Measurements from ENCODE around the gene GPR146. TPM values are rescaled to one million over a fixed set of nuclear protein-coding genes. Genes with fewer than 3 reads are reported as not detected.

GPR146 gene
- total RNA-seq, 1 donor from 2014 or later, result 0.79 TPM

DNA sequence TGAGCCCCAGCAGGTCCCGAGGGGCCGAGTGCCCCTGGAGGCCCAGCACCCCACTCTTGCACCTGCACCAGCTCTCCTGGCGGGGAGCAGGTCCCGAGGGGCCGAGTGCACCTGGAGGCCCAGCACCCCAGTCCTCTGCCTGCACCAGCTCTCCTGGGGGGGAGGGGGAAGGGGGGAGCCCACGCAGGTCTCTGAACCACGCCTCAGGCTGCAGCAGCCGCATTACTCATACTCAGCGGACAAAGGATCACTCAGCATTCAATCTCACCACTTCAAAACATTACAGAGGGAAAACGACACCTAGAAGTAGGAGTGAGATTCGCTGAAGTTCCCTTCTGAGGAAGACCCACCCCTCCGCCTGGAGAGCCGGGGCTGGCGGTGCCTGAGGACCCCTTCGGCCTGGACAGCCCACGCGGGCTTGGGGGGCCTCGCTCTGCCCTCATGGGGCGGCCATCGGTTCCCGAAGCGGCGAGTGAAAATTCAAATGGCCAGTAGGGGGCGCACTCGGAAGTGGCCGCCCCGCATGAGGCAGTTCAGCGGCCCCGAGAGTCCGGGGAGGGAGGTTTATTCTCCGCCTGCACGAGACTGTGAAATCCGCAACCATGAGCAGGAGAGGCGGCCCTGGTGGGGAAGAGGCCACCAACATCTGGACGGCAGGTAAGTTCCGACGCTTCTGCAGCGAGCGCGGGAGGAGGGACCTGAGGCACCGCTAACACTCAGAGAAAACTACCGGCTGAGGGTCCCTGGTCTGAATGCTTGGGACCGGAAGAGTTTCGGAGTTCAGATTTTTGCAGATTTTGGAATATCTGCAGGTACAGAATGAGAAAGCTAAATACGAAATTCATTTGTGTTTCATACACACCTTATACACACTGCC, 42.5 kb downstream of the GPR146 start:
- H3K27me3 ChIP-seq, result no peaks in the 10 kb centered on the region
- peaks cover 16% of the 10 kb centered on the region for H3K4me1 ChIP-seq
- H3K9ac ChIP-seq, result no peak overlapping the region
- peaks cover 13% of the 10 kb centered on the region for H4K20me1 ChIP-seq (ENCODE audit: low read depth)
- H3F3A ChIP-seq (ENCODE audit: low read depth), result peaks cover 5% of the 10 kb centered on the region
- H3K36me3 ChIP-seq, result no peaks in the 10 kb centered on the region
- Mint-ChIP-seq H3K4me3 (peak overlapping the region; percentile 80), H3K27me3 (ENCODE audit: insufficient read depth, low read depth) (peaks cover 2% of the 10 kb centered on the region), H3K27ac (peak overlapping the region; percentile 29), H3K4me1 (peaks cover 50% of the 10 kb centered on the region), H3K9me3 (no peaks in the 10 kb centered on the region), H3K36me3 (peaks cover 3% of the 10 kb centered on the region)
- TF ChIP-seq EZH2phosphoT487 (IDR thresholded peaks at IDR 0.05), result no peak
- no peak for TF ChIP-seq EZH2 (IDR thresholded peaks at IDR 0.05)
- TF ChIP-seq, protein P1, sequence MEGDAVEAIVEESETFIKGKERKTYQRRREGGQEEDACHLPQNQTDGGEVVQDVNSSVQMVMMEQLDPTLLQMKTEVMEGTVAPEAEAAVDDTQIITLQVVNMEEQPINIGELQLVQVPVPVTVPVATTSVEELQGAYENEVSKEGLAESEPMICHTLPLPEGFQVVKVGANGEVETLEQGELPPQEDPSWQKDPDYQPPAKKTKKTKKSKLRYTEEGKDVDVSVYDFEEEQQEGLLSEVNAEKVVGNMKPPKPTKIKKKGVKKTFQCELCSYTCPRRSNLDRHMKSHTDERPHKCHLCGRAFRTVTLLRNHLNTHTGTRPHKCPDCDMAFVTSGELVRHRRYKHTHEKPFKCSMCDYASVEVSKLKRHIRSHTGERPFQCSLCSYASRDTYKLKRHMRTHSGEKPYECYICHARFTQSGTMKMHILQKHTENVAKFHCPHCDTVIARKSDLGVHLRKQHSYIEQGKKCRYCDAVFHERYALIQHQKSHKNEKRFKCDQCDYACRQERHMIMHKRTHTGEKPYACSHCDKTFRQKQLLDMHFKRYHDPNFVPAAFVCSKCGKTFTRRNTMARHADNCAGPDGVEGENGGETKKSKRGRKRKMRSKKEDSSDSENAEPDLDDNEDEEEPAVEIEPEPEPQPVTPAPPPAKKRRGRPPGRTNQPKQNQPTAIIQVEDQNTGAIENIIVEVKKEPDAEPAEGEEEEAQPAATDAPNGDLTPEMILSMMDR (IDR thresholded peaks at IDR 0.05), result peak; percentile 93
- H3K4me2 ChIP-seq, result peak overlapping the region; percentile 71
- peak; percentile 85 for DNase-seq (ENCODE audit: low spot score)
- H3K79me2 ChIP-seq (ENCODE audit: low read depth), result peaks cover 9% of the 10 kb centered on the region
- H2AFZ ChIP-seq (replicated peaks), result peak overlapping the region; percentile 4
- no peak overlapping the region for H3K27ac ChIP-seq
- H3K4me3 ChIP-seq, result peak overlapping the region; percentile 33
- no peaks in the 10 kb centered on the region for H3K9me3 ChIP-seq (ENCODE audit: low read depth)

DNA sequence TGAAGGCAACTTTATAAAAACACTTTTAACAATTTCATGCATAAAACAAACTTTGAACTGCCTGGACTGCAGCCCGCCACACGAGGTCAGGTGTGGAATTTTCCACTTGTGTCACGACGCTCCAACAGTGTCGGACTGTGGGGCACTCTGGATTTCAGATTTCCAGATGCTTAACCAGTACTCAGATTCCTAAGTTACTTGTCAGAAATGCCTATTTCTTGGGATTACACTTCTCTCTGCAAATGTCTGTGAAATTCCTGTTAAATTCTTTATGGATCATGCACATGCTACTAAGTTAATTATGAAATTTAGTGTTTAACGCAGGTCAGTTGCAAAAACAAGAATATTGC, 43.1 kb downstream of the GPR146 start:
- Histone ChIP-seq H2AFZ (replicated peaks) (no peak overlapping the region), H4K20me1 (ENCODE audit: low read depth) (peaks cover 13% of the 10 kb centered on the region), H3K4me2 (peak overlapping the region; percentile 71), H3K4me1 (peaks cover 16% of the 10 kb centered on the region), H3K9me3 (ENCODE audit: low read depth) (no peaks in the 10 kb centered on the region), H3K36me3 (no peaks in the 10 kb centered on the region), H3K9ac (no peak overlapping the region), H3K4me3 (peak overlapping the region; percentile 33), H3K27ac (no peak overlapping the region), H3K79me2 (ENCODE audit: low read depth) (peaks cover 9% of the 10 kb centered on the region), H3K27me3 (no peaks in the 10 kb centered on the region), H3F3A (ENCODE audit: low read depth) (peaks cover 5% of the 10 kb centered on the region)
- DNase-seq (ENCODE audit: low spot score), result no peak
- H3K27me3 Mint-ChIP-seq (ENCODE audit: insufficient read depth, low read depth), result peaks cover 2% of the 10 kb centered on the region
- H3K4me1 Mint-ChIP-seq, result peaks cover 47% of the 10 kb centered on the region
- H3K9me3 Mint-ChIP-seq, result no peaks in the 10 kb centered on the region
- peak overlapping the region; percentile 29 for H3K27ac Mint-ChIP-seq
- H3K4me3 Mint-ChIP-seq, result peak overlapping the region; percentile 80
- H3K36me3 Mint-ChIP-seq, result peaks cover 5% of the 10 kb centered on the region
- TF ChIP-seq, protein P1 (IDR thresholded peaks at IDR 0.05), result no peak
- no peak for TF ChIP-seq EZH2 (IDR thresholded peaks at IDR 0.05)
- no peak for TF ChIP-seq EZH2phosphoT487 (IDR thresholded peaks at IDR 0.05)

DNA sequence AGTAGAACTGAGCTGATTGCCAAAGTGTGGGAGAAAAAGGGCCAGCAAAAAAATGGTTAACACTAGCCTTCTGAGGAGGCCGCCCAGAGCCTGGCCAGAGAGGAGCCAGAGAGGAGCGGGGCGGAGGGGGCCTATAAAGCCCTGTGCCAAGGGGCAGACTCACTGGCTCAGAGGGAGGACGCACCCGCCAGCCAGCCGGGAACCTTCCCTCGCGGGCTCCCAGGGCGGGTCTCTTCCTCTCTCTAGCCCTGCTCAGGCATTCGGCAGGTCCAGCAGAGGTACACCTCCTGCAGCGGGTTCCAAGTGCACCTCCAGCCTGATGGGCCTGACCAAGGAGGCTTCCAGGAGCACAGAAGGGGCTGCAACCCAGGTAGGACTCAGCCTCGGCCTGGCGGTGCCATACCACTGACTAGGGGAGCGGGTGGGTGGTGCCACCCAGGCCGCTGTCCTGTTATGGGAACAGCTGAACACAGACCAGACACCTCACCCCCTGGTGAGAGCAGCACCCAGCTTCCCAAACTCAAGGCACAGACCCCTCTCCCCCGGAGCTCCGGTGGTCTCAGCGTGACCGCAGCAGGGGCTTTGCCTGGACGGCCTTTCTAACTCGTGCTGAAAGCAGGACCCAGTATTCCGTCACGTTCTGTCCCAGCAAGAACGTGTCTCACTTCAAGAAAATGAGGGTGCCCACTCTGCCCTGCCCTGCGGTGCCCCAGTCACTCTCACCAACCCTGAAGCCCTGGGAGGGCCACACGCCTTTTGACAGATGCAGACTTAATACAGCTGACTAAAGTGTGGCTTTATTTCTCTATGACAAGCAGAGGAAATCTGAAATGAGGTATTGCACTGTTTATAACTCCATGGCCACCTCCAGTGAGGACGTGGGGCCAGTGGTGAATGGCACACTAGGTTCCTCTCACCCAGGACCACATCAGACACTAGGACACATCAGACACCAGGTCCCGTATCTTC, 43.9 kb downstream of the GPR146 start, which contains the start of gene GPER1:
Gene GPER1 (plus strand): TSS at position 162 of the 969 bp plus-strand sequence. CDS start 3,616 bp downstream, outside the sequence.
- peak; percentile 80 for DNase-seq (ENCODE audit: low spot score)
- peaks cover 13% of the 10 kb centered on the region for H4K20me1 ChIP-seq (ENCODE audit: low read depth)
- no peak within 1 kb of the TSS for H3K27ac ChIP-seq
- H3K27me3 Mint-ChIP-seq (ENCODE audit: insufficient read depth, low read depth), result peaks cover 4% of the 10 kb centered on the region
- H3K4me3 ChIP-seq, result peak within 1 kb of the TSS; percentile 33
- H3K79me2 ChIP-seq (ENCODE audit: low read depth), result peaks cover 9% of the 10 kb centered on the region
- peaks cover 40% of the 10 kb centered on the region for H3K4me1 Mint-ChIP-seq
- no peak within 1 kb of the TSS for H3K9ac ChIP-seq
- H2AFZ ChIP-seq (replicated peaks), result no peak within 1 kb of the TSS
- H3K9me3 Mint-ChIP-seq, result no peaks in the 10 kb centered on the region
- H3K27me3 ChIP-seq, result no peaks in the 10 kb centered on the region
- H3F3A ChIP-seq (ENCODE audit: low read depth), result peaks cover 5% of the 10 kb centered on the region
- TF ChIP-seq EZH2phosphoT487 (IDR thresholded peaks at IDR 0.05) (no peak), EZH2 (IDR thresholded peaks at IDR 0.05) (no peak)
- TF ChIP-seq, protein P1 (IDR thresholded peaks at IDR 0.05), result no peak
- peaks cover 16% of the 10 kb centered on the region for H3K4me1 ChIP-seq
- peak within 1 kb of the TSS; percentile 29 for H3K27ac Mint-ChIP-seq
- peak within 1 kb of the TSS; percentile 71 for H3K4me2 ChIP-seq
- peaks cover 2% of the 10 kb centered on the region for H3K36me3 Mint-ChIP-seq
- H3K36me3 ChIP-seq, result no peaks in the 10 kb centered on the region
- peak within 1 kb of the TSS; percentile 80 for H3K4me3 Mint-ChIP-seq
- H3K9me3 ChIP-seq (ENCODE audit: low read depth), result no peaks in the 10 kb centered on the region

All from neural progenitor cell (in vitro differentiated cells).